GM21367 (cell line): ENCODE results near the gene FLAD1.

Source experiments
- ATAC-seq: cut with Tn5 transposase; IDR thresholded peaks from one replicate; pipeline ENCODE4 v1.9.1; 2021; ENCODE audit not compliant: unreplicated experiment

FLAD1 gene

DNA sequence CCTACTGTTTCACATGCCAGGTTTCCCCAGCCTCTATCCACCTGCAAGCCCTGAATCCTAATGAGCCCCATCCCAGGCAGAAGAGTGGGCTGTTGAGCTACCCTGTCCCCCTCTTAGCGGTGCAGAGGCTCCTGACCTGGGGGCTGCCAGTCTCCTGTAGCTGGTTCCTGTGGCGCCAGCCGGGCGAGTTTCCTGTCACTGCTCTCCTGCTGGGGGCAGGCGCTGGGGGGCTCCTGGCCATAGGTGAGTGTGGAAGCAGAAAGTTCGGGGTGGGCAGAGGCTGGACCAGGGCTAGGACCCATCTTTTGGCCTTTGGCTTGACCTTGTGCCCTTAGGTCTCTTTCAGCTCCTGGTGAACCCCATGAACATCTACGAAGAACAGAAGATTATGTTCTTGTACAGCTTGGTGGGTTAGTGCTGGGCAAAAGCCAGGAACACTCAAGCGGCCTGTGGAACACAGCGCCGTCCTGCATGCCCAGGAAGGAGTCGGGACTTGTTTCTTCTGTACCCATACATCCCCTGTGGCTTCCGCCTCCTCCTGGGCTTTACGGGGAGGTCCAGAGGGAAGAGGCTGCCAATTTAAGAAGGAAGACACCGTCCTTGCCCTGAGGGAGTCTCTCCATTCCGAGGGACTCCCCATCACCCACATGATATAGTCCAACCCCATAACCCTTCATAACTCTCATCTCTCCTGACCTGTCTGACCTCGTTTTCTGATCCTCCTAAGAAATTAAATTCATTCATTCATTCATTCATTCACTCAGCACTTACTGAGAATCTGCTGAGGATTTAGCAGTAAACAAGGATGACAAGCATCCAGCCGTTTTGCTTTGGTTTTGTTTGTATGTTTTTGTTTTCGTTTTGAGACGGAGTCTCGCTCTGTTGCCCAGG, 51.4 kb downstream of the FLAD1 start:
- no peak for ATAC-seq

DNA sequence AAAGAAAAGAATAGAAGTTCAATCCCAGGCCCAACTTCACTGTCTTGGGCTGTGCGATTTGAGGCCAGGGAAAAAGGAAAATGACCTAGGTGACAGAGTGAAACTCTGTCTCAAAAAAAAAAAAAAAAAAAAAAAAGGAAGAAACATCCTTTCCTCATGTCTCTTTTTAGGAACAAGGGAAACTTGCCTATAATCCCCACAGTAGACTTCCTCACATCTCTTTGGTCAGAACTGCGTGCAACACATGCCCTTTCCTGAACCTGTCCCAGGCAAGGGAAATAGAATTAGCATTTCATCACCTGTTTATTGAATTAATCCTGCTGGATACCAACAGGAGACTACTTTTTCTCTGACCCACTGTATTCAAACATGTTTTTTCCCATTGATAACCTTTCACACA, 52.8 kb downstream of the FLAD1 start:
- ATAC-seq: no peak

DNA sequence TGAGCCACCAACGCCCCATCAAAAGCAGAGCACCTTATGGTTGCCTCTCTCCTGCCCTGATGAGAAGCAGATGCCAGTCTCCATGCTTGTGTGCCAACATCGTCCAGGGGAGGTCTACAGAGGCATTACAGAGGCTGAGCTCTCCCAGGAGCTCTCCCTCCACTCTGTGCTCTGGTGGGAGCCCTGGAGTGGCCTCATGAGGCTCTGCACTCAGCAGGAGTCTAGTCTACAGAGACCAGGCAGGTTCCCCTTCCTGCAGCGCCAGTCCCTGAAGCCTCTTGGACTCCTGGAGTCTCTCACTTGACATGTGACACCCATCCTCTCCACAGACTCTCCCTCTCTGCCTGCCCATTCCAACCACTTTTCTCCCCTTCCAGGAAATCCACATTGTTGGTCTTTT, 53.9 kb downstream of the FLAD1 start:
- ATAC-seq: no peak

GRCh38 chr1:155037851-155038441, 54.8 kb downstream of the FLAD1 start:
- no peak for ATAC-seq

GRCh38 chr1:155038602-155039307, 55.6 kb downstream of the FLAD1 start:
- ATAC-seq: no peak

GRCh38 chr1:155039308-155039669, 56.1 kb downstream of the FLAD1 start:
- no peak for ATAC-seq

DNA sequence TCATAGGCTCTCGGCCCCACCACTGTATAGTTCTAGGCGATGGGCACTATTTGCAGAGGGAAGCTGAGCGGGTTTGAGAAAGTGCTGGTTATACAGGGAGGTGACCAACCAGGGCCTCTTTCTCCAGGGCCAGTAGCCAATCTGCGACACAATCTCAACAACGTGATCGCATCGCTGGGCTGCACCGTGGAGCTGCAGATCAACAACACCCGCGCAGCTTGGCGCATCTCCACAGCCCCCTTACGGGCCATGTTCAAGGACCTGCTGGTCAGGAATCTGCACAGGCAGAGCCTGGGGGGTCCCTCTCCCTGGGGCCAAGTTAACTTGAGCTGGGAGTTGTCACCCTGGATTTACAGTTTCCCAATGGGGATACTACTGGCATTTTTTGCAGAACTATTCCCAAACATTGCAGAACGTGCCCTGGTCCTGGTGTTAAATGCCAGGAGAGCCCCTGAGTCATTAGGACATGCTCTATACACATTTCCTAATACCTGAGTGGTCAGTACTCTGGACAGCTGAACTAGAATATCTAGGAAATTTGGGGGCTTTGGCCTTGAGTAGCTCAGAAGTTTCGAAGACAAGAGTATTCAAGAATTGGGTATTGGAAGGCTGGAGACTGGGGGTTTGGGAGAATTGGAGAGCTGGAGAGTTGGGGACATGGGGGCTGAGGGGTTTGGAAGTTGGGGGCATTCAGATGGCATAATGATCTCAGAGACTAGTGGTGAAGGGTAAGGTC, 57.4 kb downstream of the FLAD1 start:
- no peak for ATAC-seq
